ENCODE measurements around the gene PICK1.

GRCh38 chr22:38049812-38050619 is 7.2 kb upstream of the PICK1 start:
- no peak for TF ChIP-seq EZH2 (IDR thresholded peaks at IDR 0.05; ENCODE audit: borderline replicate concordance, control insufficient read depth, low read depth, low read length)
- TF ChIP-seq POLR2A (IDR thresholded peaks at IDR 0.05; ENCODE audit: low read depth, low read length): no peak
- no peak for TF ChIP-seq CTCF (IDR thresholded peaks at IDR 0.05 in 2 of 3, conservative IDR thresholded peaks at IDR 0.05 in 1 of 3; ENCODE audit: control insufficient read depth in 2 of 3, extremely low read depth in 1 of 3, insufficient read depth in 1 of 3, low read depth in 3 of 3, low read length in 3 of 3)
- TF ChIP-seq ATF2 (IDR thresholded peaks at IDR 0.05; ENCODE audit: low read length): no peak
- no peak for TF ChIP-seq REST (IDR thresholded peaks at IDR 0.05; ENCODE audit: low read depth, low read length)
- no peak for TF ChIP-seq MLLT1 (IDR thresholded peaks at IDR 0.05)
- TF ChIP-seq POLR2AphosphoS5 (IDR thresholded peaks at IDR 0.05; ENCODE audit: low read length): no peak
- no peak for TF ChIP-seq RBBP5 (conservative IDR thresholded peaks at IDR 0.05)
- no peak for TF ChIP-seq SIN3A (IDR thresholded peaks at IDR 0.05; ENCODE audit: low read depth, low read length)
- no peak for TF ChIP-seq MTA3 (IDR thresholded peaks at IDR 0.05; ENCODE audit: borderline replicate concordance, low read length)
